Measurements from ENCODE around the gene KLK3.

Gene KLK3

GRCh38 chr19:50839712-50840655, 14.7 kb upstream of the KLK3 start:
- H3K27ac Mint-ChIP-seq: no peak overlapping the region
- peaks cover 15% of the 10 kb centered on the region for H3K4me1 Mint-ChIP-seq

GRCh38 chr19:50842130-50842529, 12.6 kb upstream of the KLK3 start:
- Mint-ChIP-seq H3K9me3 (peaks cover 13% of the 10 kb centered on the region), H3K36me3 (no peaks in the 10 kb centered on the region), H3K4me3 (no peak overlapping the region), H3K4me1 (peaks cover 3% of the 10 kb centered on the region), H3K27ac (no peak overlapping the region)
- no peak for DNase-seq (ENCODE audit: low spot score in 2 of 2)
- no peak for ATAC-seq

More at GRCh38 chr19:50839712-50840655, 14.7 kb upstream of the KLK3 start:
- DNase-seq (ENCODE audit: low spot score in 2 of 2): no peak
- H3K36me3 Mint-ChIP-seq: no peaks in the 10 kb centered on the region
- no peak overlapping the region for H3K4me3 Mint-ChIP-seq
- H3K9me3 Mint-ChIP-seq: peaks cover 13% of the 10 kb centered on the region
- no peak for ATAC-seq

- no peak overlapping the region for H3K27ac Mint-ChIP-seq
- no peaks in the 10 kb centered on the region for H3K4me1 Mint-ChIP-seq
- ATAC-seq: no peak
- no peak overlapping the region for H3K4me3 Mint-ChIP-seq
- peaks cover 13% of the 10 kb centered on the region for H3K9me3 Mint-ChIP-seq
- DNase-seq (ENCODE audit: low spot score in 2 of 2): no peak
- no peaks in the 10 kb centered on the region for H3K36me3 Mint-ChIP-seq
These were observed 11.5 kb upstream of the KLK3 start for GRCh38 chr19:50843205-50843604.

- ATAC-seq: no peak
- Mint-ChIP-seq H3K4me3 (no peak overlapping the region), H3K27ac (no peak overlapping the region), H3K9me3 (peaks cover 13% of the 10 kb centered on the region), H3K36me3 (no peaks in the 10 kb centered on the region), H3K4me1 (no peaks in the 10 kb centered on the region)
- DNase-seq (ENCODE audit: low spot score in 2 of 2): no peak
These were observed 11.0 kb upstream of the KLK3 start for GRCh38 chr19:50843701-50844221.

- no peak overlapping the region for H3K4me3 Mint-ChIP-seq
- H3K36me3 Mint-ChIP-seq: no peaks in the 10 kb centered on the region
- ATAC-seq (no peak), DNase-seq (ENCODE audit: low spot score in 2 of 2) (no peak)
- no peak overlapping the region for H3K27ac Mint-ChIP-seq
- H3K9me3 Mint-ChIP-seq: peaks cover 13% of the 10 kb centered on the region
- H3K4me1 Mint-ChIP-seq: no peaks in the 10 kb centered on the region
These were observed 10.3 kb upstream of the KLK3 start for GRCh38 chr19:50844296-50844935.

- DNase-seq (ENCODE audit: low spot score in 2 of 2) (no peak), ATAC-seq (no peak)
- H3K9me3 Mint-ChIP-seq: no peaks in the 10 kb centered on the region
- H3K36me3 Mint-ChIP-seq: no peaks in the 10 kb centered on the region
- no peaks in the 10 kb centered on the region for H3K4me1 Mint-ChIP-seq
- H3K4me3 Mint-ChIP-seq: no peak overlapping the region
- no peak overlapping the region for H3K27ac Mint-ChIP-seq
These were observed 4.0 kb upstream of the KLK3 start for GRCh38 chr19:50850738-50851137.

GRCh38 chr19:50851620-50852019, 3.1 kb upstream of the KLK3 start:
- no peak overlapping the region for H3K27ac Mint-ChIP-seq
- no peaks in the 10 kb centered on the region for H3K36me3 Mint-ChIP-seq
- no peak overlapping the region for H3K4me3 Mint-ChIP-seq
- H3K9me3 Mint-ChIP-seq: no peaks in the 10 kb centered on the region
- no peaks in the 10 kb centered on the region for H3K4me1 Mint-ChIP-seq
- DNase-seq (ENCODE audit: low spot score in 2 of 2): no peak
- ATAC-seq: no peak

GRCh38 chr19:50857366-50857765, 2.7 kb downstream of the KLK3 start:
- ATAC-seq (no peak), DNase-seq (ENCODE audit: low spot score in 2 of 2) (no peak)
- Mint-ChIP-seq H3K27ac (no peak overlapping the region), H3K9me3 (peaks cover 3% of the 10 kb centered on the region), H3K4me3 (no peak overlapping the region), H3K4me1 (no peaks in the 10 kb centered on the region), H3K36me3 (no peaks in the 10 kb centered on the region)

- ATAC-seq (no peak), DNase-seq (ENCODE audit: low spot score in 2 of 2) (no peak)
- Mint-ChIP-seq H3K9me3 (peaks cover 3% of the 10 kb centered on the region), H3K36me3 (no peaks in the 10 kb centered on the region), H3K27ac (no peak overlapping the region), H3K4me1 (no peaks in the 10 kb centered on the region), H3K4me3 (no peak overlapping the region)
These were observed 4.2 kb downstream of the KLK3 start for GRCh38 chr19:50858886-50859285.

- DNase-seq (ENCODE audit: low spot score in 2 of 2) (no peak), ATAC-seq (no peak)
- H3K4me1 Mint-ChIP-seq: no peaks in the 10 kb centered on the region
- H3K9me3 Mint-ChIP-seq: peaks cover 3% of the 10 kb centered on the region
- no peak overlapping the region for H3K4me3 Mint-ChIP-seq
- no peaks in the 10 kb centered on the region for H3K36me3 Mint-ChIP-seq
- no peak overlapping the region for H3K27ac Mint-ChIP-seq
These were observed 5.1 kb downstream of the KLK3 start for GRCh38 chr19:50859849-50860248.

- H3K27ac Mint-ChIP-seq: no peak overlapping the region
- no peaks in the 10 kb centered on the region for H3K4me1 Mint-ChIP-seq
- ATAC-seq: no peak
These were observed 6.3 kb downstream of the KLK3 start for GRCh38 chr19:50861010-50861409.

GRCh38 chr19:50861496-50862286, 7.0 kb downstream of the KLK3 start:
- H3K4me3 Mint-ChIP-seq: no peak overlapping the region
- no peak for DNase-seq (ENCODE audit: low spot score in 2 of 2)

More at GRCh38 chr19:50861010-50861409, 6.3 kb downstream of the KLK3 start:
- Mint-ChIP-seq H3K4me3 (no peak overlapping the region), H3K9me3 (peaks cover 3% of the 10 kb centered on the region), H3K36me3 (no peaks in the 10 kb centered on the region)
- DNase-seq (ENCODE audit: low spot score in 2 of 2): no peak

GRCh38 chr19:50869479-50869878, 14.8 kb downstream of the KLK3 start:
- no peak for ATAC-seq
- H3K36me3 Mint-ChIP-seq: no peaks in the 10 kb centered on the region
- no peak overlapping the region for H3K4me3 Mint-ChIP-seq
- H3K4me1 Mint-ChIP-seq: no peaks in the 10 kb centered on the region
- no peak for DNase-seq (ENCODE audit: low spot score in 2 of 2)
- H3K9me3 Mint-ChIP-seq: no peaks in the 10 kb centered on the region
- H3K27ac Mint-ChIP-seq: no peak overlapping the region

More at GRCh38 chr19:50861496-50862286, 7.0 kb downstream of the KLK3 start:
- Mint-ChIP-seq H3K4me1 (no peaks in the 10 kb centered on the region), H3K9me3 (peaks cover 3% of the 10 kb centered on the region), H3K27ac (no peak overlapping the region), H3K36me3 (no peaks in the 10 kb centered on the region)
- no peak for ATAC-seq

GRCh38 chr19:50870417-50871089, 15.8 kb downstream of the KLK3 start:
- Mint-ChIP-seq H3K36me3 (no peaks in the 10 kb centered on the region), H3K4me1 (no peaks in the 10 kb centered on the region), H3K4me3 (no peak overlapping the region), H3K27ac (no peak overlapping the region), H3K9me3 (no peaks in the 10 kb centered on the region)
- ATAC-seq (peak; percentile 31), DNase-seq (ENCODE audit: low spot score in 2 of 2) (peak in 1 of 2 donors; percentile 53)

GRCh38 chr19:50873056-50873455, 18.3 kb downstream of the KLK3 start, which contains the start of gene KLK2:
Gene KLK2 (plus strand): TSS chr19:50873439. CDS start chr19:50873474, 35 bp downstream.
- Mint-ChIP-seq H3K27ac (no peak within 1 kb of the TSS), H3K36me3 (no peaks in the 10 kb centered on the region), H3K9me3 (no peaks in the 10 kb centered on the region), H3K4me1 (no peaks in the 10 kb centered on the region), H3K4me3 (no peak within 1 kb of the TSS)
- ATAC-seq (no peak), DNase-seq (ENCODE audit: low spot score in 2 of 2) (no peak)
